Chondrocyte (in vitro differentiated cells): ENCODE measurements around the gene PEDS1. TPM values are rescaled to one million over a fixed set of nuclear protein-coding genes. Genes with fewer than 3 reads are reported as not detected.

Experiments
- DNase-seq: peaks from one replicate; pipeline ENCODE4 v3.0.0; 2021; ENCODE audit warnings: mixed read lengths, low spot score
- H3K27ac Mint-ChIP-seq: one replicate; pipeline ENCODE4 v1.8.0; 2021; ENCODE audit warnings: mild to moderate bottlenecking, moderate library complexity, mixed read lengths; ENCODE audit not compliant: unreplicated experiment
- H3K27me3 Mint-ChIP-seq: 2 replicates; pipeline ENCODE4 v1.8.0; 2021; ENCODE audit warnings: low read depth, mixed read lengths
- H3K36me3 Mint-ChIP-seq: 2 replicates; pipeline ENCODE4 v1.8.0; 2021; ENCODE audit warnings: low read depth, mixed read lengths
- H3K4me1 Mint-ChIP-seq: 2 replicates; pipeline ENCODE4 v1.8.0; 2021; ENCODE audit warnings: low read depth, mild to moderate bottlenecking, mixed read lengths
- H3K4me3 Mint-ChIP-seq: one replicate; pipeline ENCODE4 v1.8.0; 2021; ENCODE audit warnings: mild to moderate bottlenecking, moderate library complexity, mixed read lengths; ENCODE audit not compliant: unreplicated experiment
- H3K9me3 Mint-ChIP-seq: 2 replicates; pipeline ENCODE4 v1.8.0; 2021; ENCODE audit warnings: low read depth, mixed read lengths
- total RNA-seq: library from RNA; stranded (reverse); gene quantifications from 3 replicates; pipeline ENCODE4 v1.2.1, GENCODE V29; 2021
- TF ChIP-seq, protein P1 (sequence below): fragments of 200-600 bp; sonication (generic); IDR thresholded peaks from 2 replicates; pipeline ENCODE4 v1.5.0; 2021; ENCODE audit warnings: antibody characterized with exemption, mild to moderate bottlenecking, moderate library complexity

The PEDS1 gene
- total RNA-seq, 1 donor from 2014 or later: 42.3 TPM

DNA sequence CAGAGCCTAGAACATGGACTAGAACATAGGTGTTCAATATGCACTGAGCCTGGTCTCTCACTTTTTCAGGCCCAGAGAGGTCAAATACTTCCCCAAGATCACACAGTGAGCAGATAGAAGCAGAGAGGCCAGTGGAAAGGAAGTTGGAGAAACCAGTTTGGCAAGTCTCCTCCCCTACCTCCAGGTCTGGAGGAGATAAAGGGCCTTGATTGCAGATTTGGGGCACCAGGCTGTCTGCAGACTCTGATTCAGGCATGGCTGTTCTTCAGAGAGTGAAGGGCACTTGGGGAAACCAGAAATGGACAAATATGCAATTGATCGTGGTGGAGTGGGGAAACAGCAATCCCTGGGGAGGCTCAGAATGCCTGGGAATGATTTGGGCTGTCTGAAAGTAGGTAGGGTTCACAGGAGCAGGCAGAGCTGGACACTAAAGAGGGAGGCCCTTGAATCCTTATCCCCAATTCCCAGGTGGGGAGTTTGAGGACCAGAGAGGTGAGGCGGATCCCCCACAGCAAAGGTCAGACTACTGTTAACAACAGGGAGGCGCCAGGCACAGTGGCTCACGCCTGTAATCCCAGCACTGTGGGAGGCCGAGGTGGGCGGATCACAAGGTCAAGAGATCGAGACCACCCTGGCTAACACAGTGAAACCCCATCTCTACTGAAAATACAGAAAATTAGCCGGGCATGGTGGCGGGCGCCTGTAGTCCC lies 2.3 kb downstream of the PEDS1 start:
- H3K4me1 Mint-ChIP-seq: peaks cover 69% of the 10 kb centered on the region
- TF ChIP-seq, protein P1, sequence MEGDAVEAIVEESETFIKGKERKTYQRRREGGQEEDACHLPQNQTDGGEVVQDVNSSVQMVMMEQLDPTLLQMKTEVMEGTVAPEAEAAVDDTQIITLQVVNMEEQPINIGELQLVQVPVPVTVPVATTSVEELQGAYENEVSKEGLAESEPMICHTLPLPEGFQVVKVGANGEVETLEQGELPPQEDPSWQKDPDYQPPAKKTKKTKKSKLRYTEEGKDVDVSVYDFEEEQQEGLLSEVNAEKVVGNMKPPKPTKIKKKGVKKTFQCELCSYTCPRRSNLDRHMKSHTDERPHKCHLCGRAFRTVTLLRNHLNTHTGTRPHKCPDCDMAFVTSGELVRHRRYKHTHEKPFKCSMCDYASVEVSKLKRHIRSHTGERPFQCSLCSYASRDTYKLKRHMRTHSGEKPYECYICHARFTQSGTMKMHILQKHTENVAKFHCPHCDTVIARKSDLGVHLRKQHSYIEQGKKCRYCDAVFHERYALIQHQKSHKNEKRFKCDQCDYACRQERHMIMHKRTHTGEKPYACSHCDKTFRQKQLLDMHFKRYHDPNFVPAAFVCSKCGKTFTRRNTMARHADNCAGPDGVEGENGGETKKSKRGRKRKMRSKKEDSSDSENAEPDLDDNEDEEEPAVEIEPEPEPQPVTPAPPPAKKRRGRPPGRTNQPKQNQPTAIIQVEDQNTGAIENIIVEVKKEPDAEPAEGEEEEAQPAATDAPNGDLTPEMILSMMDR: no peak
- H3K4me3 Mint-ChIP-seq: peak overlapping the region; percentile 85
- no peaks in the 10 kb centered on the region for H3K36me3 Mint-ChIP-seq
- peak overlapping the region; percentile 80 for H3K27ac Mint-ChIP-seq
- no peaks in the 10 kb centered on the region for H3K27me3 Mint-ChIP-seq
- DNase-seq: no peak
- no peaks in the 10 kb centered on the region for H3K9me3 Mint-ChIP-seq

DNA sequence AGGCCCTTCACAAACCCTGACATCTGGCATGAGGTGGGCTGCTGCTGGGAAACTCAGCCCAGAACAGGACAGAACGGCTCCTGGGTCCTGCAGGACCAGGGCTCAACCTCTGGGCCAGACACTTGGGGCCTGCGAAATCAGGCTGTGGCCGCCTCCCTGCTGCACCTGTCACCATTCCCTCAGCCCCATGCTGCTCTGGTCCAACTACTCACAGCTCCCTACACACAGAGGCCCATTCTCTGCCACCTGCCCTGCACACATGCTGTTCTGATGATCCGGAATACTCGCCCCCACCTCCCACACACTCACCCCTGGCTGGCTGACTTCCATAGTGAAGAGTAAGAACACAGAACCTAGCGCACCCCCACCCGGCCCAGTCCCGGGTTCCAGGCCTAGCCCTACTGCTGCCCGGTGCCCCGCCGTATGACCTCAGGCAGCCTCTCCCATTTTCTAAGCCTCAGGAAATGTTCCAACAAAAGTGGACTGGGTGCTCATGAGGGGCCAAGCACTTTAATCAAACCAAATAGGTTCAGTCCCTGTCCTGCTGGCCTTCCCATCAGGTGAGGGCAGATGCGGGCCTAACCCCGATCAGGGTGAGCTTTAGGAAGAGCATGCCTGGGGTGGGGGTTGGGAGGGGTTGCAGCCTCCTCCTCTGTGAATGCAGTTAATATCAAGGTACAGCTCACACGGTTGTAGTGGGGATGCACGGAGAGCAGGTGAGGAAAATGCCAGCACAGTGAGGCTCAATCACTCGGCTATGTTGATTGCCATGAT lies 3.9 kb downstream of the PEDS1 start:
- DNase-seq: no peak
- Mint-ChIP-seq H3K4me3 (no peak overlapping the region), H3K9me3 (no peaks in the 10 kb centered on the region), H3K4me1 (peaks cover 77% of the 10 kb centered on the region), H3K36me3 (no peaks in the 10 kb centered on the region), H3K27me3 (no peaks in the 10 kb centered on the region), H3K27ac (peak overlapping the region; percentile 83)
- TF ChIP-seq, protein P1: no peak

DNA sequence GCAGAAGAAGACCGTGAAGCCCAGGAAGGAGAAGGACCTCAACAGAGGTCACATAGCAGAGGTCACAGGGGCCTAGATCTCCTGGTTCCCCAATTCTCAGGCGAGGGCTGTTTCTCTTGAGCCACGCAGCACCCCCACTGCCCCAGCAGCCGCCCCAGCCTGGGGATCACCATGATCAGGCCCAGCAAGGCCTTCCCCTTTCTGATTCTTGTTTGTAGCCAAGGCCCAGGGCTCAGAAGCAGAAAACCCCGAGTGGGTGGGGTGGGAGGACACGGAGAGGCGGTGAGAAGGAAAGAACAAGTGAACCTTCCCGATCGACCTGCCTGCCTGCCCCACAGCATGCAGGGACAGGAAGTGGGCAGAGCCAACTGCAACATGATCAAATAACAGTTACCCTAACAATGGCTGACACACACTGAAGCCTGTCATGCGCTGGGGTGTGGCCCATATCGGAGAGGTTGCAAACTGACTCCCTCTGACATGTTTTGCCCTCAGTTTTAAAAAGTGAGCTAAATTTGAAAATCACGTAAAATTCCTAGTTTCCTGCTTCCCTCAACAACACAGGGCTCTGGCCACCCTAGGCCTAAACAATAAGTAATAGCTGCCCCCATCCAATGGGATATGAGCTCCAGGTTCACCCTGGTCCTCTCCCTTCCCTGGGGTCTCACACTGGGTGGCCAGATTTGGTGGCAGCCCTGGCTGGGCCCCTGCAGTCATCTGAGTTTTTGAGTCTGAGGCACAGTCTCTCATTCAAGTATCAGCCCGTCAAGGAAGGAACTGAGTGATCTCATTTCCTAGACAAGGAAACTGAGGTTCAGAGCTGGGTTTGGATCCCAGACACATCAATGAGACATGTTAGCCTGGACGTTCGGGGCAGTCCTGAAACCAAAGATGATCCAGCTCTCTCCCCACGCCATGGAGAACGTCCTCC lies 6.5 kb downstream of the PEDS1 start:
- TF ChIP-seq, protein P1: no peak
- no peaks in the 10 kb centered on the region for H3K27me3 Mint-ChIP-seq
- H3K4me1 Mint-ChIP-seq: peaks cover 79% of the 10 kb centered on the region
- H3K4me3 Mint-ChIP-seq: peak overlapping the region; percentile 12
- DNase-seq: no peak
- H3K36me3 Mint-ChIP-seq: peaks cover 11% of the 10 kb centered on the region
- peak overlapping the region; percentile 92 for H3K27ac Mint-ChIP-seq
- H3K9me3 Mint-ChIP-seq: no peaks in the 10 kb centered on the region

DNA sequence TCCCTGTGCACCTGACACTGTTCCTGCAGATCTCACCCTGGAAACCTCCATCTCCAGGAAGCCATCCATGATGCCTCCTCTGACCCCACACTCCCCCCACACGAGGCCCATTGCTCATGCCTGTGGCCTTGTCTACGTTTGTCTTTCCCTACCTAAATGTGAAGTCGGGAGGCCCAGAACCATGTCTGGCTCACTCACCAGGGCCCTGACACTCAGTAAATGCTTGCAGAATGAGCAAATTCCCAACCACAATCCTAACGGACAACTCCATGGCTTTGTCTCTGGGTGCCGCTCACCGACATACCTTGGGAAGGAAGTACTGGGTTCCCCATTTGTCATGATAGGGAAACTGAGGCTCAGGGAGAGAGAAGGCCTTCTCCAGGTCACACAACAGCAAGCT lies 7.3 kb downstream of the PEDS1 start:
- Mint-ChIP-seq H3K4me3 (no peak overlapping the region), H3K36me3 (peaks cover 13% of the 10 kb centered on the region), H3K27ac (peak overlapping the region; percentile 92), H3K4me1 (peaks cover 76% of the 10 kb centered on the region), H3K9me3 (no peaks in the 10 kb centered on the region), H3K27me3 (no peaks in the 10 kb centered on the region)
- TF ChIP-seq, protein P1: no peak
- DNase-seq: no peak

DNA sequence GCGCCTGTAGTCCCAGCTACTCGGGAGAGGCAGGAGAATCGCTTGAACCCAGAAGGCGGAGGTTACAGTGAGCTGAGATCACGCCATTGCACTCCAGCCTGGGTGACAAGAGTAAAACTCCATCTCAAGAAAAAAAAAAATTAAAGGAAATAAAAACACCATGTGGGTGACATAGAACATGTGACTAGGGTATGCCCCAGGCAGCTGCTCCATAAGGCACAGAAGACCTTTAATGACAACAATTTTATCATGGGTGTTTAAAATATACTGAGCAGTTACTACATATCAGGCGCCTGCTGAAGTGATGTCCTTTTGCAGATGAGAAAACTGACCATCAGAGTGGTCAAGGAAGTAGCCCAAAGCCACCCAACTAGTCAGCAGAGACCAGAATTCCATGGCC lies 8.0 kb downstream of the PEDS1 start:
- TF ChIP-seq, protein P1: no peak
- H3K36me3 Mint-ChIP-seq: peaks cover 14% of the 10 kb centered on the region
- H3K27ac Mint-ChIP-seq: peak overlapping the region; percentile 92
- no peaks in the 10 kb centered on the region for H3K27me3 Mint-ChIP-seq
- no peak overlapping the region for H3K4me3 Mint-ChIP-seq
- peaks cover 72% of the 10 kb centered on the region for H3K4me1 Mint-ChIP-seq
- no peak for DNase-seq
- H3K9me3 Mint-ChIP-seq: no peaks in the 10 kb centered on the region
